SU-DHL-6 (cell line): Measurements from ENCODE around the gene SPAG4.

Source experiments
- H2AFZ ChIP-seq: fragments of 200-600 bp; sonication (generic); 2 replicates; pipeline ENCODE4 v1.6.1; 2014; ENCODE audit warnings: low read depth, mild to moderate bottlenecking, moderate library complexity, mixed read lengths, antibody characterized with exemption, low read length; ENCODE audit not compliant: severe bottlenecking
- H3F3A ChIP-seq: fragments of 200-600 bp; shearing (Covaris generic); 2 replicates; pipeline ENCODE4 v1.6.0; 2016; ENCODE audit warnings: antibody characterized with exemption, mild to moderate bottlenecking; ENCODE audit not compliant: insufficient read depth
- H3K27ac ChIP-seq: fragments of 200-600 bp; sonication (generic); 2 replicates; pipeline ENCODE4 v1.5.1; 2016; ENCODE audit warnings: low read depth, mild to moderate bottlenecking, low read length, moderate library complexity, mixed read lengths
- H3K27me3 ChIP-seq: fragments of 200-600 bp; sonication (generic), shearing (Covaris generic); 2 replicates; pipeline ENCODE4 v1.6.0; 2014; ENCODE audit warnings: mild to moderate bottlenecking, low read length
- H3K36me3 ChIP-seq: fragments of 200-600 bp; sonication (generic); 2 replicates; pipeline ENCODE4 v1.6.1; 2014; ENCODE audit warnings: mild to moderate bottlenecking, low read length, mixed read lengths
- H3K4me2 ChIP-seq: fragments of 300-600, 200-600 bp; shearing (Covaris generic), sonication (generic); 2 replicates; pipeline ENCODE4 v1.6.0; 2014; ENCODE audit warnings: low read length, low read depth, mild to moderate bottlenecking; ENCODE audit not compliant: poor library complexity, severe bottlenecking
- H3K4me3 ChIP-seq: fragments of 200-600 bp; sonication (generic); 2 replicates; pipeline ENCODE4 v1.5.1; 2014; ENCODE audit warnings: antibody characterized with exemption, low read length, mild to moderate bottlenecking, mixed read lengths; ENCODE audit not compliant: insufficient read depth, poor library complexity, severe bottlenecking
- H3K79me2 ChIP-seq: fragments of 200-600 bp; sonication (generic); 2 replicates; pipeline ENCODE4 v1.6.1; 2014; ENCODE audit warnings: mild to moderate bottlenecking, low read length, moderate library complexity; ENCODE audit not compliant: insufficient read depth
- H3K9ac ChIP-seq: fragments of 200-600 bp; sonication (generic); 2 replicates; pipeline ENCODE4 v1.7.0; 2014; ENCODE audit warnings: mild to moderate bottlenecking, low read length
- H3K9me2 ChIP-seq: fragments of 200-600 bp; sonication (generic); replicated peaks from 2 replicates; pipeline ENCODE4 v1.6.1; 2014; ENCODE audit warnings: low read length; ENCODE audit not compliant: insufficient read depth
- H3K9me3 ChIP-seq: fragments of 200-600 bp; sonication (generic); 2 replicates; pipeline ENCODE4 v1.6.1; 2014; ENCODE audit warnings: low read length, mixed read lengths; ENCODE audit not compliant: insufficient read depth
- H4K20me1 ChIP-seq: fragments of 200-600 bp; sonication (generic); 2 replicates; pipeline ENCODE4 v1.6.1; 2014; ENCODE audit warnings: low read depth, mild to moderate bottlenecking, antibody characterized with exemption, low read length, moderate library complexity, mixed read lengths
- CTCF ChIP-seq: fragments of 200-600 bp; sonication (generic); IDR thresholded peaks from one replicate; pipeline ENCODE4 v1.5.1; 2017; ENCODE audit warnings: antibody characterized with exemption, mild to moderate bottlenecking, low read length, moderate library complexity; ENCODE audit not compliant: insufficient read depth, poor library complexity, severe bottlenecking
- EZH2phosphoT487 ChIP-seq: fragments of 200-600 bp; sonication (generic), shearing (Covaris generic); conservative IDR thresholded peaks from 2 replicates; pipeline ENCODE4 v1.6.1; 2018; ENCODE audit warnings: mild to moderate bottlenecking, antibody characterized with exemption, low read length, moderate library complexity, mixed read lengths

The SPAG4 gene

GRCh38 chr20:35617397-35618262 lies 2.0 kb downstream of the SPAG4 start:
- Histone ChIP-seq H2AFZ (no peak overlapping the region), H3K27ac (no peak overlapping the region), H3F3A (no peaks in the 10 kb centered on the region)

GRCh38 chr20:35618263-35619131 lies 2.9 kb downstream of the SPAG4 start:
- H3K27me3 ChIP-seq: no peaks in the 10 kb centered on the region
- no peaks in the 10 kb centered on the region for H3K9me3 ChIP-seq
- peak overlapping the region; percentile 44 for H3K4me2 ChIP-seq
- H3K79me2 ChIP-seq: no peaks in the 10 kb centered on the region
- no peaks in the 10 kb centered on the region for H3K9me2 ChIP-seq
- no peaks in the 10 kb centered on the region for H4K20me1 ChIP-seq
- no peaks in the 10 kb centered on the region for H3F3A ChIP-seq
- no peak overlapping the region for H3K9ac ChIP-seq
- no peak overlapping the region for H3K27ac ChIP-seq
- TF ChIP-seq CTCF (no peak), EZH2phosphoT487 (no peak)
- no peaks in the 10 kb centered on the region for H3K36me3 ChIP-seq
- no peak overlapping the region for H2AFZ ChIP-seq
- H3K4me3 ChIP-seq: no peak overlapping the region

More at GRCh38 chr20:35617397-35618262, 2.0 kb downstream of the SPAG4 start:
- Histone ChIP-seq H4K20me1 (no peaks in the 10 kb centered on the region), H3K4me2 (peak overlapping the region; percentile 11), H3K9me2 (no peaks in the 10 kb centered on the region), H3K27me3 (no peaks in the 10 kb centered on the region), H3K79me2 (no peaks in the 10 kb centered on the region), H3K9me3 (no peaks in the 10 kb centered on the region), H3K4me3 (no peak overlapping the region), H3K36me3 (no peaks in the 10 kb centered on the region), H3K9ac (no peak overlapping the region)
- no peak for TF ChIP-seq EZH2phosphoT487
- no peak for TF ChIP-seq CTCF

GRCh38 chr20:35619196-35620095 lies 3.8 kb downstream of the SPAG4 start:
- no peaks in the 10 kb centered on the region for H4K20me1 ChIP-seq
- no peaks in the 10 kb centered on the region for H3K27me3 ChIP-seq
- TF ChIP-seq CTCF: peak; percentile 74
- no peak for TF ChIP-seq EZH2phosphoT487
- no peaks in the 10 kb centered on the region for H3K9me2 ChIP-seq
- H3K9me3 ChIP-seq: no peaks in the 10 kb centered on the region
- peak overlapping the region; percentile 47; the same call in 1 of the 2 replicates for H3K9ac ChIP-seq
- H3K36me3 ChIP-seq: no peaks in the 10 kb centered on the region
- peak overlapping the region; percentile 60 for H2AFZ ChIP-seq
- H3K27ac ChIP-seq: no peak overlapping the region
- no peaks in the 10 kb centered on the region for H3K79me2 ChIP-seq
- H3F3A ChIP-seq: no peaks in the 10 kb centered on the region
- H3K4me3 ChIP-seq: peak overlapping the region; percentile 57
- peak overlapping the region; percentile 76 for H3K4me2 ChIP-seq
